H1 (cell line): ENCODE data around the gene PIP5K1B. TPM values are rescaled to one million over a fixed set of nuclear protein-coding genes. Genes with fewer than 3 reads are reported as not detected.

Source experiments
- CHD1 ChIP-seq: IDR thresholded peaks from 2 replicates; pipeline ENCODE4 v1.6.1; 2012; ENCODE audit warnings: low read depth, low read length, improper control_type of control experiment
- FOSL1 ChIP-seq: IDR thresholded peaks from 2 replicates; pipeline ENCODE4 v1.6.1; 2011; ENCODE audit warnings: mild to moderate bottlenecking, low read depth, low read length, moderate library complexity; ENCODE audit not compliant: insufficient read depth
- HDAC6 ChIP-seq: IDR thresholded peaks from one replicate; pipeline ENCODE4 v1.7.1; 2012; ENCODE audit warnings: low read depth, mild to moderate bottlenecking, inconsistent platforms, low read length, moderate library complexity
- POLR2AphosphoS5 ChIP-seq: IDR thresholded peaks from 2 replicates; pipeline ENCODE4 v1.6.1; 2011; ENCODE audit warnings: low read depth, low read length
- polyA plus RNA-seq, 7 experiments: library from polyadenylated mRNA; depleted of rRNA in 3 of 7; stranded (reverse) in 5 of 7; unstranded in 2 of 7; fragments of >200 nt in 5 of 7; fragments of 200-250 nt in 2 of 7; gene quantifications; 1 replicate in 5 of 7; 2 replicates in 1 of 7; 4 replicates in 1 of 7; pipeline versions ENCODE4 v1.2.1 to v1.2.3, GENCODE V29; 2011 to 2013; ENCODE audit warnings: missing spikeins in 2 of 7, mixed read lengths in 2 of 7
- total RNA-seq: library from RNA; stranded (reverse); fragmentation: NEBNext Ultra II Directional; extraction: Animal tissue kit (Norgen Biotek cat#: 25700); gene quantifications from 2 replicates; pipeline ENCODE4 v1.2.1, GENCODE V29; 2021

PIP5K1B gene
- total and polyA plus RNA-seq, 2 of the 8 experiments (the other 6 are each of a cell fraction or from before 2014, with no cell fraction given) = 4.7 to 7.7 TPM

DNA sequence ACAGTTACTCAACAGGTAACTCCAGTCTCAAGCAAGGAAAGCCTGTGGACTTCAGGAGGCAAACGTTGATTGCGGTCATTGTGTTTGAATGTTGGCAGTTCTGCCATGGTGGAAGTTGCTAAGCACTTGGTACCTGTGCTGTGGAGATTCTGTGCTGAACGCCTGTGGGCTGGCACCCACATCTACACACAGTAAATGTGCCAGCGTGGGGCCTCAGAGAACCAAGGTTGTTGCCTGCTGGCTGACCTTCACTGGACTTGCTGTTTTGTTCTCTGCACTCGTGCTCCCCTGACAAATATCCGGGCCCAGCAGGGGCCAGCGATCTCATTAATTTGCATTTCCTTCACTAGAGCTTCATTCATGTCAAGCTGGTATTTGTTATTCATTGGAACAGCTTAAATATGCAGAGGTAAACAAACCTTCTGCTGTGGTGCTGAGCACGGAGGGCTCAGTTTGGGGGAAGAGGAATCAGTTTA is 167.0 kb downstream of the PIP5K1B start (continued):
- TF ChIP-seq POLR2AphosphoS5 = peak; percentile 76; the same call in 1 of the 2 replicates
- TF ChIP-seq CHD1 = no peak
- no peak for TF ChIP-seq FOSL1
- no peak for TF ChIP-seq HDAC6
